22Rv1 (cell line): ENCODE measurements around the gene MRPL54.

Experiments used
- H3K27ac ChIP-seq: fragments of 450-650 bp; 2 replicates; pipeline ENCODE4 v1.5.1; 2017
- ZFX ChIP-seq: fragments of 450-650 bp; IDR thresholded peaks from 2 replicates; pipeline ENCODE4 v1.6.1; 2017; ENCODE audit warnings: antibody characterized with exemption, borderline replicate concordance
- TF ChIP-seq, protein P1 (sequence below): fragments of 450-650 bp; IDR thresholded peaks from 2 replicates; pipeline ENCODE4 v1.5.1; 2017; ENCODE audit warnings: mild to moderate bottlenecking

Gene MRPL54

DNA sequence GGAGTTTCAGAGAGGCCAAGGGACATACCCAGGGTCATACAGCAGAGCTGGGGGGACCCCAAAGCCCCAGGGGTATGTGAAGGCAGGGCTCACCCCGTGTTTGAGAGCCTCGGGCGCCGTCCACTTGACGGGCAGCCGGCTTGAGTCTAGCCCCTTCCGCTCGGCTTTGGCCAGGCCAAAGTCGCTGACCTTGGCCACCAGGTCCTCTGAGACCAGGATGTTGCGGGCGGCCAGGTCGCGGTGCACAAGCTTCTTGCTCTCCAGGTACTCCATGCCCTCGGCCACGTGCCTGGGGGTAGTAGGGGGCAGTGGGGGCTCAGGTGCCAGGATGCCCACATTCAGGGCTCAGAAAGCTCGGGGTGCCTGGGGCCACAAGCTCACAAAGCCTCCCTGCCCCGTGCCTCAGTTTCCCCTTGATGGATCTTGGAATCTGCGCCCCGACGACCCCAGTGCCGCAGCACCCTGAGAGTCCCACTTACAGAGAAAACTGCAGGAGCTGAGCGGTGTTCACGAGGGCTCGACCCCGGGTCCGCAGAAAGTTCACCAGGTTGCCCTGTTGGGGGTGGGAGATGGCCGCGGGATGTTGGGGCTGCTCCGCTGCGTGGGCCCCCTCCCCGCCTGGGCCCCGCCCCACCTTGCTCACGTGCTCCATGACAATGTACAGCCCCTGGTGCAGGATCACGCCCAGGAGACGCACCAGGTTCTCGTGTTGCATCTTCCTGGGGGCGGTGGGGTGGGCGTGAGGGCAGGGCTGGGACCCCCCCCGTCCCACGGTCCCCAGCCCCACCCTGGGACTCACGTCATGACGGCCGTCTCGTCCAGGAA is 16.6 kb downstream of the MRPL54 start:
- TF ChIP-seq ZFX, result no peak
- TF ChIP-seq, protein P1, sequence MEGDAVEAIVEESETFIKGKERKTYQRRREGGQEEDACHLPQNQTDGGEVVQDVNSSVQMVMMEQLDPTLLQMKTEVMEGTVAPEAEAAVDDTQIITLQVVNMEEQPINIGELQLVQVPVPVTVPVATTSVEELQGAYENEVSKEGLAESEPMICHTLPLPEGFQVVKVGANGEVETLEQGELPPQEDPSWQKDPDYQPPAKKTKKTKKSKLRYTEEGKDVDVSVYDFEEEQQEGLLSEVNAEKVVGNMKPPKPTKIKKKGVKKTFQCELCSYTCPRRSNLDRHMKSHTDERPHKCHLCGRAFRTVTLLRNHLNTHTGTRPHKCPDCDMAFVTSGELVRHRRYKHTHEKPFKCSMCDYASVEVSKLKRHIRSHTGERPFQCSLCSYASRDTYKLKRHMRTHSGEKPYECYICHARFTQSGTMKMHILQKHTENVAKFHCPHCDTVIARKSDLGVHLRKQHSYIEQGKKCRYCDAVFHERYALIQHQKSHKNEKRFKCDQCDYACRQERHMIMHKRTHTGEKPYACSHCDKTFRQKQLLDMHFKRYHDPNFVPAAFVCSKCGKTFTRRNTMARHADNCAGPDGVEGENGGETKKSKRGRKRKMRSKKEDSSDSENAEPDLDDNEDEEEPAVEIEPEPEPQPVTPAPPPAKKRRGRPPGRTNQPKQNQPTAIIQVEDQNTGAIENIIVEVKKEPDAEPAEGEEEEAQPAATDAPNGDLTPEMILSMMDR, result no peak
- H3K27ac ChIP-seq, result no peak overlapping the region

DNA sequence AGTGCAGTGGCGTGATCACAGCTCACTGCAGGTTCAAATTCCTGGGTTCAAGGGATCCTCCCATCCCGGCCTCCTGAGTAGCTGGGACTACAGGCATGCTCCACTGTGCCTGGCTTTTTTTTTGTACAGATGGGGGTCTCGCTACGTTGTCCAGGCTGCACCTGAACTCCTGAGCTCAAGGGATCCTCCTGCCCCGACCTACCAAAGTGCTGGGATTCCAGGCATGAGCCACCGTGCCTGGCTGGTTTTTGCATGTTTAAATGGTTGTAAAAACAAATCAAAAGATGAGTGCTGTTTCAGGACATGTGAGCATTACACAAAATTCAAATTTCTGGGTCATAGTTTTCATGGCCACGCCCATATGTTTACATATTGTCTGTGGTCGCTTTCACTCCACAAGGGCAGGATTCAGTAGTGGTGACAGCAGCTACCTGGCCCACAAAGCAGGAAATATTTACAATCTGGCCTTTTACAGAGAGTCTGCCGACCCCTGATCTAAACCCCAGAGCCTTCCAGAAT is 18.4 kb downstream of the MRPL54 start:
- no peak overlapping the region for H3K27ac ChIP-seq
- TF ChIP-seq, protein P1, result no peak
- no peak for TF ChIP-seq ZFX

DNA sequence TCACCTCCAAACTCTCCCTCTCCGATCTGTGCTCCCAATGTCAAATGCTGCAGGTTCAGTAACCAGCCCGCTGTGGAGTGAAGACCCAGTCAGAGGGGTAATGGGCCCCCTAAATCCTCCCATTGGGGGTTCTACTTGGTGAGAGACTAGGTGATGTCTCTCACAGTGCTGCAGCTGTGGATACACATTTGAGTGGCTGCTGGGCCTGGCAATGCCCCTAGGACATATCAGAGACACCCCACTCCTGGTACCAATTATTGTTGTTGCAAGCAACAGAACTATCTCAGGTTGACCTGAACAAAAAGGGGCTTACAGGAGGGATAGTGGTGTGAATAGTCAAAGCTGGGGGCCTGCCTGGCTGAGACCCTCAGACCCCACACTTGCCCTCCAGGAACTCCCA is 19.1 kb downstream of the MRPL54 start:
- no peak overlapping the region for H3K27ac ChIP-seq
- TF ChIP-seq, protein P1, result no peak
- no peak for TF ChIP-seq ZFX

DNA sequence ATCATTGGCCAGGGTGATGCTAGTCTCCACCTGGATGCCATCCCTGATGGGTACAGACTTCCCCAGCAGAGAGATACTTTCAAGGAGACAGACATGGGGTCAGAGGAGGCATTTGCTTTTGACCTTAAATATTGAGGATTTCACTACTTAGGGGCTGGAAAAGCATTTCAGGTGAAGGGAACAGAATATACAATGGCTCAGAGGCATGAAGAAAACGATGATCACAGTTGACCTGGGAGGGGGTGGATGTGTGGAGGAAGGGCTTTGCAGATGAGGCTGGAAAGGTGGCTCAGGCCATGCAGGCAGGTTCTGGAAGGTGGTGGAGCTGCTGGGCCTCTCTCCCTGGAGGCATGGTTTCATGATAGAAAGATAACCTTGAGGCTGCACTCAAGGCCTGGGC is 19.8 kb downstream of the MRPL54 start:
- H3K27ac ChIP-seq, result no peak overlapping the region
- TF ChIP-seq, protein P1, result no peak
- no peak for TF ChIP-seq ZFX

DNA sequence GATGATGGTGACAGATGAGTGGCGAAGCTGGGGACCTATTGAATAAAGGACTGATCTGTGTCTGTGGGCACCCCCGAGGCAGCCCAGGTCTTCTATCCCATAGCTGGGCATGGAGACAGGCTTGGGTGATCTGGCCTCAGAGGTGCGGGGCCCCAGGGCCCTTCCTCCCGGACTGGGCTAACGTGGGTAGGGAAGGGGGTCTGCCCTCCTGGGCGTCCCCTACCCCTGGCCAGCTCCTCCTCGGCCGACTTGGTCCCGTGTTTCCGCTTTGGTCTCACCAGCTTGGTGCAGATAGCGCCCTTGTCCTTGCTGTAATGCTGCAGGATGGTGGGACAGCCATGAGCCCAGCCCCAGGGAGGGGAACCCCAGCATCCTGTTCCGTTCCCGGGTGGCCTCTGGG is 20.4 kb downstream of the MRPL54 start:
- no peak overlapping the region for H3K27ac ChIP-seq
- TF ChIP-seq, protein P1, result no peak
- no peak for TF ChIP-seq ZFX

DNA sequence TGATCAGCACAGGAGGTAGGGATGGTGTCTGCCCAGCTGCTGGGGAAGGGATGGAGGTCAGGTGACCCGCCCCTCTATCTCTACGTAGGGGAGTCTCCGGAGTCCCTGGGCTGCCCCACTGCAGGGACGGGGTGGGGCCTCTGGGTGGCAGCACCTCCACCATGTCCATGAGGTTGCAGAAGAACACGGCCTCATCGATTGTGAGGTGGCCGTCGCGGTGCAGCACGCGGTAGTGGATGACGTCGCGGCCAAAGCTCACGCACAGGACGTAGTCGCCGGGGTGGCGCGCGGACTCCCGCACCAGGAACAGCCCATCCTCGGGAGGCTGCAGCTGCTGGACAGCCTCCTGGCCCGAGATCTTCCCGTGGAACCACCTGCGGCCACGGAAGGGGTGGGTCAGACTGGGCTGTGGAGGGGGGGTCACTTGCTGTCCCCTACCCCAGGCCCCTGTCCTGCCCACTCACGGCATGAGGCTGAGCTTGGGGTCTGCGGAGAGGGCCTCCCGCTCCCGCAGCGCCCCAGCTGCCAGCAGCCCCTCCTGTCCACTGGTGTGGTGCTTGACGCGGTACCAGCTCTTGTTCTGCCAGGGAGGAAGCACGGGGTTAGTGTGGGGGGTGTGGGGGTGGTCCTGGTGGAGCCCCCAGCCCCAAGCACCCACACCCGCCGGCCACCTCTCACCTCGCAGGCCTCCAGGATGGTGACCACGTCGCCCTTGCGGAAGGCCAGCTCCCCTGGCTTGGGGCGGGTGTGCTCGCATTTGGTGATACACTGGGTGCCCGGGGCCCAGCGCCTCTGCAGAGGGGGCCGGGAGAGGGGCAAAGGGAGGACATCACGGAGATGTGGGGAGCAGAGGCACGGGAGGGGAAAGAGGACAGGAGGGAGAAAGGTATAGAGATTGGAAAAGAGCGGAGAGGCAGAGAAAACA is 21.4 kb downstream of the MRPL54 start:
- TF ChIP-seq ZFX, result no peak
- TF ChIP-seq, protein P1, result peak; percentile 26
- no peak overlapping the region for H3K27ac ChIP-seq
